AG04450 (cell line): ENCODE data around the gene LY86. TPM values are rescaled to one million over a fixed set of nuclear protein-coding genes. Genes with fewer than 3 reads are reported as not detected.

Experiments used
- CTCF ChIA-PET: fragments of 300-600, 350-600 bp; formaldehyde crosslinking; extraction: SDS; loops from one replicate; lab custom pipeline; 2022; ENCODE audit warnings: antibody characterized with exemption, inconsistent platforms; lab: Charles Lee
- POLR2A ChIA-PET: fragments of 350-600 bp; formaldehyde crosslinking; extraction: SDS; loops from one replicate; lab custom pipeline; 2021; ENCODE audit warnings: antibody characterized with exemption, inconsistent platforms; lab: Yijun Ruan, JAX
- DNase-seq: peaks from one replicate; pipeline ENCODE4 v3.0.0-alpha.2; 2011; ENCODE audit warnings: low read depth, low spot score
- H3K27ac ChIP-seq: one replicate; pipeline ENCODE4 v1.5.1; 2012; ENCODE audit warnings: low read depth, low read length, control low read depth
- H3K27me3 ChIP-seq: one replicate; pipeline ENCODE4 v1.6.0; 2012; ENCODE audit warnings: low read length; ENCODE audit not compliant: control insufficient read depth, insufficient read depth
- H3K4me3 ChIP-seq: 2 replicates; pipeline ENCODE4 v1.5.1; 2011; ENCODE audit warnings: mild to moderate bottlenecking, low read depth, low read length, control low read depth
- H3K9me3 ChIP-seq: 2 replicates; pipeline ENCODE4 v1.5.1; 2012; ENCODE audit warnings: low read length; ENCODE audit not compliant: control insufficient read depth, insufficient read depth
- CTCF ChIP-seq: IDR thresholded peaks from 2 replicates; pipeline ENCODE4 v1.5.1; 2011; ENCODE audit warnings: low read depth, low read length, control low read depth, inconsistent platforms
- polyA plus RNA-seq: library from polyadenylated mRNA; depleted of rRNA; stranded (reverse); fragments of >200 nt; gene quantifications from 2 replicates; pipeline ENCODE4 v1.2.3, GENCODE V29; 2011

LY86 gene
- polyA plus RNA-seq, 1 experiment, result not detected

GRCh38 chr6:6650839-6651238 is 62.3 kb downstream of the LY86 start:
- POLR2A ChIA-PET, result no interaction called here
- Histone ChIP-seq H3K27me3 (no peaks in the 10 kb centered on the region), H3K27ac (no peak overlapping the region), H3K9me3 (no peaks in the 10 kb centered on the region), H3K4me3 (no peak overlapping the region)
- no peak for DNase-seq
- CTCF ChIA-PET, result no interaction called here
- no peak for TF ChIP-seq CTCF

GRCh38 chr6:6651335-6651734 is 62.8 kb downstream of the LY86 start:
- TF ChIP-seq CTCF, result no peak
- ChIA-PET CTCF (no interaction called here), POLR2A (no interaction called here)
- no peaks in the 10 kb centered on the region for H3K9me3 ChIP-seq
- H3K27me3 ChIP-seq, result no peaks in the 10 kb centered on the region
- DNase-seq, result no peak
- H3K4me3 ChIP-seq, result no peak overlapping the region
- no peak overlapping the region for H3K27ac ChIP-seq

GRCh38 chr6:6652932-6653331 is 64.4 kb downstream of the LY86 start:
- H3K27ac ChIP-seq, result no peak overlapping the region
- CTCF ChIA-PET, result interaction anchor here (0.6 kb wide), 1 partner anchor 1370 kb away, joined by 3 read pairs; no protein-coding TSS in a partner anchor
- DNase-seq, result no peak
- no peaks in the 10 kb centered on the region for H3K9me3 ChIP-seq
- POLR2A ChIA-PET, result no interaction called here
- H3K27me3 ChIP-seq, result no peaks in the 10 kb centered on the region
- TF ChIP-seq CTCF, result no peak
- H3K4me3 ChIP-seq, result no peak overlapping the region

GRCh38 chr6:6654599-6655575 is 66.4 kb downstream of the LY86 start:
- H3K4me3 ChIP-seq, result no peak overlapping the region
- no peak overlapping the region for H3K27ac ChIP-seq
- no peaks in the 10 kb centered on the region for H3K27me3 ChIP-seq
- no peak for DNase-seq
- no peaks in the 10 kb centered on the region for H3K9me3 ChIP-seq
- POLR2A ChIA-PET, result no interaction called here
- CTCF ChIA-PET, result no interaction called here
- no peak for TF ChIP-seq CTCF

- CTCF ChIA-PET, result no interaction called here
- Histone ChIP-seq H3K9me3 (no peaks in the 10 kb centered on the region), H3K27ac (no peak overlapping the region), H3K4me3 (no peak overlapping the region), H3K27me3 (no peaks in the 10 kb centered on the region)
- DNase-seq, result no peak
- POLR2A ChIA-PET, result no interaction called here
- TF ChIP-seq CTCF, result no peak
Measured at GRCh38 chr6:6655805-6656251, 67.3 kb downstream of the LY86 start.
